MM.1S (cell line): ENCODE results near the gene CABLES1.

ENCODE experiments used
- CTCF ChIP-seq: fragments of 300-600 bp; sonication (generic); IDR thresholded peaks from 2 replicates; pipeline ENCODE4 v1.5.1; 2016; ENCODE audit warnings: antibody characterized with exemption, low read length, mixed read lengths
- EZH2phosphoT487 ChIP-seq: fragments of 300-600 bp; sonication (generic); IDR thresholded peaks from 2 replicates; pipeline ENCODE4 v1.6.1; 2018; ENCODE audit warnings: antibody characterized with exemption, low read length

GRCh38 chr18:23108496-23108895 lies 26.8 kb upstream of the CABLES1 start:
- no peak for TF ChIP-seq CTCF
- TF ChIP-seq EZH2phosphoT487: no peak
